Lower leg skin (tissue), 4 donors: ENCODE measurements around the gene LYPD3. TPM values are rescaled to one million over a fixed set of nuclear protein-coding genes. Genes with fewer than 3 reads are reported as not detected.
A peak's percentile ranks its signal among the peaks of the same experiment; 100 is the strongest.

ENCODE experiments used
- DNase-seq, 2 donors: peaks; one replicate each; pipeline ENCODE4 v3.0.0-alpha.2; 2019; ENCODE audit warnings: low spot score in 2 of 2
- H3K4me3 ChIP-seq: fragments of 200-600 bp; sonication (generic); 2 replicates; pipeline ENCODE4 v1.5.1; 2017; ENCODE audit warnings: mild to moderate bottlenecking, low read depth; ENCODE audit not compliant: poor library complexity, severe bottlenecking
- POLR2A ChIP-seq, 2 donors: fragments of 450-650 bp; IDR thresholded peaks; one replicate each; pipeline ENCODE4 v1.6.1; 2016 to 2017; ENCODE audit warnings: antibody characterized with exemption in 2 of 2, mild to moderate bottlenecking in 1 of 2, moderate library complexity in 1 of 2
- WGBS, 2 donors: methylation state at CpG; one replicate each; pipeline ENCODE4 v1.1.5; 2018; 5-methylcytosine and 5-hydroxymethylcytosine counted together
- intact Hi-C: fragments of 100-400 bp; cut with DNase I; formaldehyde crosslinking; loops from one replicate; pipeline ENCODE4 v1.15.0; 2023; ENCODE audit warnings: low total_unique reads
- total RNA-seq, 4 donors: library from RNA; depleted of rRNA; stranded (reverse); fragments of >200 nt; gene quantifications; one replicate each; pipeline ENCODE4 v1.1.0, GENCODE V29; 2016
- TF ChIP-seq, protein P1 (sequence below), 3 donors: fragments of 450-650 bp; IDR thresholded peaks; one replicate each; pipeline ENCODE4 v1.5.1; 2016; ENCODE audit warnings: antibody characterized with exemption in 3 of 3, mild to moderate bottlenecking in 3 of 3, moderate library complexity in 2 of 3

LYPD3 gene
- total RNA-seq, 4 donors from 2014 or later, result 344 to 549 (median 466) TPM

GRCh38 chr19:43464134-43464775 is 1.2 kb downstream of the LYPD3 start:
- TF ChIP-seq, protein P1, sequence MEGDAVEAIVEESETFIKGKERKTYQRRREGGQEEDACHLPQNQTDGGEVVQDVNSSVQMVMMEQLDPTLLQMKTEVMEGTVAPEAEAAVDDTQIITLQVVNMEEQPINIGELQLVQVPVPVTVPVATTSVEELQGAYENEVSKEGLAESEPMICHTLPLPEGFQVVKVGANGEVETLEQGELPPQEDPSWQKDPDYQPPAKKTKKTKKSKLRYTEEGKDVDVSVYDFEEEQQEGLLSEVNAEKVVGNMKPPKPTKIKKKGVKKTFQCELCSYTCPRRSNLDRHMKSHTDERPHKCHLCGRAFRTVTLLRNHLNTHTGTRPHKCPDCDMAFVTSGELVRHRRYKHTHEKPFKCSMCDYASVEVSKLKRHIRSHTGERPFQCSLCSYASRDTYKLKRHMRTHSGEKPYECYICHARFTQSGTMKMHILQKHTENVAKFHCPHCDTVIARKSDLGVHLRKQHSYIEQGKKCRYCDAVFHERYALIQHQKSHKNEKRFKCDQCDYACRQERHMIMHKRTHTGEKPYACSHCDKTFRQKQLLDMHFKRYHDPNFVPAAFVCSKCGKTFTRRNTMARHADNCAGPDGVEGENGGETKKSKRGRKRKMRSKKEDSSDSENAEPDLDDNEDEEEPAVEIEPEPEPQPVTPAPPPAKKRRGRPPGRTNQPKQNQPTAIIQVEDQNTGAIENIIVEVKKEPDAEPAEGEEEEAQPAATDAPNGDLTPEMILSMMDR (IDR thresholded peaks at IDR 0.05), result no peak
- no peak for TF ChIP-seq POLR2A (IDR thresholded peaks at IDR 0.05)
- intact Hi-C loops, result no loop called here
- peak; percentile 85 to 96 for DNase-seq
- peak overlapping the region; percentile 12 for H3K4me3 ChIP-seq
- WGBS, 2 donors, result 16 to 28% methylated on average over 21 to 33 of the region's 33 CpGs

- DNase-seq, result peak; percentile 97 to 99
- intact Hi-C loops, result no loop called here
- TF ChIP-seq, protein P1 (IDR thresholded peaks at IDR 0.05), result no peak
- no peak for TF ChIP-seq POLR2A (IDR thresholded peaks at IDR 0.05)
- peak overlapping the region; percentile 35 for H3K4me3 ChIP-seq
- 1% methylated on average over 35 to 46 of the region's 57 CpGs for WGBS, 2 donors
Measured at GRCh38 chr19:43463381-43464133, 1.9 kb downstream of the LYPD3 start.

- DNase-seq, result no peak
- intact Hi-C loops, result no loop called here
- WGBS, 2 donors, result 5 to 7% methylated on average over 24 to 33 of the region's 33 CpGs
- TF ChIP-seq POLR2A (IDR thresholded peaks at IDR 0.05), result no peak
- TF ChIP-seq, protein P1 (IDR thresholded peaks at IDR 0.05), result no peak
- peak overlapping the region; percentile 35 for H3K4me3 ChIP-seq
Measured at GRCh38 chr19:43462785-43463380, 2.5 kb downstream of the LYPD3 start.

DNA sequence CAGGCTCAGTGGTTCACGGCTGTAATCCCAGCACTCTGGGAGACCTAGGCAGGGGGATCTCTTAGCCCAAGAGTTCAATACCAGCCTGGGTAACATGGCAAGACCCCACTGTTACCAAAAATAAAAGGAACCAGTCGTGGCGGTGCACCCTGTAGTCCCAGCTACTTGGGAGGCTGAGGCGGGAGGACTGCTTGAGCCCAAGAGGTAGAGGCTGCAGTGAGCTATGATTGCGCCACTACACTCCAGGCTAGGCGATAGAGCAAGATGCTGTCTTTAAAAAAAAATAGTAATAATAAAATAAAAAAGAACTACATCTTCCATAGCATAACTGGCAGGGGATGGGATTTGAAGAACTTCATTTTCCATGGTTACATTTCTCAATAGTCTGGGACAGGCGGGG is 3.0 kb downstream of the LYPD3 start:
- H3K4me3 ChIP-seq, result no peak overlapping the region
- intact Hi-C loops, result no loop called here
- DNase-seq, result no peak
- TF ChIP-seq, protein P1 (IDR thresholded peaks at IDR 0.05), result no peak
- TF ChIP-seq POLR2A (IDR thresholded peaks at IDR 0.05), result no peak
- WGBS, 2 donors, result 93% methylated on average over 7 of the region's 7 CpGs

GRCh38 chr19:43461303-43461702 is 4.1 kb downstream of the LYPD3 start:
- intact Hi-C loops, result no loop called here
- H3K4me3 ChIP-seq, result no peak overlapping the region
- no peak for TF ChIP-seq POLR2A (IDR thresholded peaks at IDR 0.05)
- no peak for DNase-seq
- WGBS, 2 donors, result 88 to 92% methylated on average over 11 to 12 of the region's 12 CpGs

GRCh38 chr19:43460362-43461016 is 4.9 kb downstream of the LYPD3 start:
- intact Hi-C loops, result no loop called here
- no peak overlapping the region for H3K4me3 ChIP-seq
- TF ChIP-seq, protein P1 (IDR thresholded peaks at IDR 0.05), result no peak
- TF ChIP-seq POLR2A (IDR thresholded peaks at IDR 0.05), result no peak
- DNase-seq, result no peak
- 83 to 85% methylated on average over 16 of the region's 16 CpGs for WGBS, 2 donors
